Measurements from ENCODE around the gene RYR3.

The RYR3 gene

GRCh38 chr15:33473005-33473404, 162.2 kb downstream of the RYR3 start:
- Histone ChIP-seq H3K4me3 (ENCODE audit: severe bottlenecking) (no peak overlapping the region), H3K9me3 (ENCODE audit: severe bottlenecking) (no peaks in the 10 kb centered on the region), H3K27ac (ENCODE audit: poor library complexity, severe bottlenecking) (no peak overlapping the region), H3K4me1 (ENCODE audit: insufficient read depth, poor library complexity, severe bottlenecking) (no peaks in the 10 kb centered on the region), H3K27me3 (ENCODE audit: insufficient read depth, poor library complexity, severe bottlenecking) (no peaks in the 10 kb centered on the region), H3K36me3 (ENCODE audit: low read depth) (no peaks in the 10 kb centered on the region)
- TF ChIP-seq, protein P1, sequence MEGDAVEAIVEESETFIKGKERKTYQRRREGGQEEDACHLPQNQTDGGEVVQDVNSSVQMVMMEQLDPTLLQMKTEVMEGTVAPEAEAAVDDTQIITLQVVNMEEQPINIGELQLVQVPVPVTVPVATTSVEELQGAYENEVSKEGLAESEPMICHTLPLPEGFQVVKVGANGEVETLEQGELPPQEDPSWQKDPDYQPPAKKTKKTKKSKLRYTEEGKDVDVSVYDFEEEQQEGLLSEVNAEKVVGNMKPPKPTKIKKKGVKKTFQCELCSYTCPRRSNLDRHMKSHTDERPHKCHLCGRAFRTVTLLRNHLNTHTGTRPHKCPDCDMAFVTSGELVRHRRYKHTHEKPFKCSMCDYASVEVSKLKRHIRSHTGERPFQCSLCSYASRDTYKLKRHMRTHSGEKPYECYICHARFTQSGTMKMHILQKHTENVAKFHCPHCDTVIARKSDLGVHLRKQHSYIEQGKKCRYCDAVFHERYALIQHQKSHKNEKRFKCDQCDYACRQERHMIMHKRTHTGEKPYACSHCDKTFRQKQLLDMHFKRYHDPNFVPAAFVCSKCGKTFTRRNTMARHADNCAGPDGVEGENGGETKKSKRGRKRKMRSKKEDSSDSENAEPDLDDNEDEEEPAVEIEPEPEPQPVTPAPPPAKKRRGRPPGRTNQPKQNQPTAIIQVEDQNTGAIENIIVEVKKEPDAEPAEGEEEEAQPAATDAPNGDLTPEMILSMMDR (IDR thresholded peaks at IDR 0.05; ENCODE audit: poor library complexity, severe bottlenecking), result no peak
- ATAC-seq (ENCODE audit: low read depth), result peak; percentile 39; the same call in 1 of the 3 replicates
- DNase-seq (ENCODE audit: low spot score), result no peak

DNA sequence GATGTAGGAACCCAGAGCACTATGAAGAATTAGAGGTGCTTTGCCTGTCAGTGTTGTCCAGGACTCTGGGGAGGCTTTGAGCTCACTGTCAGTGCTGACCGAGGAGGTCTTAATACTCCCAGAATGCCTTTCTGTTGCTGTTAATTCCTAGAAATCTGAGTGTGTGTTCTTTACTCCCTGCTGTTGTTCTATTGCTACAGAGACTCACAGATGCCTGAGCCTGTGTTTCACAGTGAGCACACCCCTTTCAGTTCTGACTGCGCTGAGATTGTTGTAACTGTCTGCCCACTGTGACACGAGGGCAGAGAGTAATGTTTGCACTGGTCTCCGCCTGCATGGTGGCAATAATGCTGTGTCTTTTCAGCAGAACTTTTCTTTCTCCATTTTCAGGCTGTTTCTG, 162.9 kb downstream of the RYR3 start:
- Histone ChIP-seq H3K27me3 (ENCODE audit: insufficient read depth, poor library complexity, severe bottlenecking) (no peaks in the 10 kb centered on the region), H3K27ac (ENCODE audit: poor library complexity, severe bottlenecking) (no peak overlapping the region), H3K9me3 (ENCODE audit: severe bottlenecking) (no peaks in the 10 kb centered on the region), H3K36me3 (ENCODE audit: low read depth) (no peaks in the 10 kb centered on the region), H3K4me1 (ENCODE audit: insufficient read depth, poor library complexity, severe bottlenecking) (no peaks in the 10 kb centered on the region), H3K4me3 (ENCODE audit: severe bottlenecking) (no peak overlapping the region)
- ATAC-seq (ENCODE audit: low read depth) (no peak), DNase-seq (ENCODE audit: low spot score) (no peak)
- TF ChIP-seq, protein P1 (IDR thresholded peaks at IDR 0.05; ENCODE audit: poor library complexity, severe bottlenecking), result no peak

DNA sequence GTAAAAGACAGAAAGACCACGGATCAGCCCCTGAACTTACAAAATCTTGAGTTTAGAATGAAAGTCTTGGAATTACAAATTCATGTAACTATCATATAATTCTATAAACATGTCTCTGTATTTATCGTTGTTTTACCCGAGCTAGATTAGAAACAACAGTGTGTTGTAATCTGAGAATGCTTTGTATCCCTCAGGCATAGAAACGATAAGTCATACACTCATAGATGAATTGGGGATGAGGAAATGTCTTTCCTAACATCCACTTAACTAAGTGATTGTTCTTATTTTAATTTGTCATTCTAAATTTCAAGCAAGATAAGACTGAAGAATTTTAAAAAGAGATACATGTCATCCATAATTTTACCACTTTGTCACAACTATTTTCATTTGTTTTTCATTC, 165.3 kb downstream of the RYR3 start:
- H3K27ac ChIP-seq (ENCODE audit: poor library complexity, severe bottlenecking), result no peak overlapping the region
- DNase-seq (ENCODE audit: low spot score) (no peak), ATAC-seq (ENCODE audit: low read depth) (no peak)
- no peak overlapping the region for H3K4me3 ChIP-seq (ENCODE audit: severe bottlenecking)
- H3K27me3 ChIP-seq (ENCODE audit: insufficient read depth, poor library complexity, severe bottlenecking), result no peaks in the 10 kb centered on the region
- H3K36me3 ChIP-seq (ENCODE audit: low read depth), result no peaks in the 10 kb centered on the region
- TF ChIP-seq, protein P1 (IDR thresholded peaks at IDR 0.05; ENCODE audit: poor library complexity, severe bottlenecking), result no peak
- no peaks in the 10 kb centered on the region for H3K9me3 ChIP-seq (ENCODE audit: severe bottlenecking)
- H3K4me1 ChIP-seq (ENCODE audit: insufficient read depth, poor library complexity, severe bottlenecking), result no peaks in the 10 kb centered on the region

GRCh38 chr15:33476908-33477307, 166.1 kb downstream of the RYR3 start:
- Histone ChIP-seq H3K27me3 (ENCODE audit: insufficient read depth, poor library complexity, severe bottlenecking) (no peaks in the 10 kb centered on the region), H3K36me3 (ENCODE audit: low read depth) (no peaks in the 10 kb centered on the region), H3K27ac (ENCODE audit: poor library complexity, severe bottlenecking) (no peak overlapping the region), H3K4me1 (ENCODE audit: insufficient read depth, poor library complexity, severe bottlenecking) (no peaks in the 10 kb centered on the region), H3K9me3 (ENCODE audit: severe bottlenecking) (no peaks in the 10 kb centered on the region), H3K4me3 (ENCODE audit: severe bottlenecking) (no peak overlapping the region)
- DNase-seq (ENCODE audit: low spot score) (no peak), ATAC-seq (ENCODE audit: low read depth) (no peak)
- TF ChIP-seq, protein P1 (IDR thresholded peaks at IDR 0.05; ENCODE audit: poor library complexity, severe bottlenecking), result no peak

DNA sequence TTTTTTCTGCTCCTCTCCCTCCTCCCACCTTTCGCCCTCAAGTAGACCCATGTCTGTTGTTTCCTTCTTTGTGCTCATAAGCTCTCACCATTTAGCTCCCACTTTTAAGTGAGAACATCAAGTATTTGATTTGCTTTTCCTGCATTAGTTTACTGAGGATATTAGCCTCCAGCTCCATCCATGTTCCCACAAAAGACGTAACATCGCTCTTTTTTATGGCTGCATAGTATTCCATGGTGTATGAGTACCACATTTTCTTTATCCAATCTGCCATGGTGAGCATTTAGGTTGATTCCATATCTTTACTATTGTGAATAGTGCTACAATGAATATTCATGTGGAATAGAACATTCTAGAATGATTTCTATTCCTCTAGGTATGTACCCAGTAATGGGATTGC, 178.6 kb downstream of the RYR3 start:
- no peaks in the 10 kb centered on the region for H3K9me3 ChIP-seq (ENCODE audit: severe bottlenecking)
- H3K27ac ChIP-seq (ENCODE audit: poor library complexity, severe bottlenecking), result no peak overlapping the region
- DNase-seq (ENCODE audit: low spot score) (no peak), ATAC-seq (ENCODE audit: low read depth) (no peak)
- peaks cover 10% of the 10 kb centered on the region for H3K27me3 ChIP-seq (ENCODE audit: insufficient read depth, poor library complexity, severe bottlenecking)
- H3K4me1 ChIP-seq (ENCODE audit: insufficient read depth, poor library complexity, severe bottlenecking), result no peaks in the 10 kb centered on the region
- no peaks in the 10 kb centered on the region for H3K36me3 ChIP-seq (ENCODE audit: low read depth)
- H3K4me3 ChIP-seq (ENCODE audit: severe bottlenecking), result no peak overlapping the region
- TF ChIP-seq, protein P1 (IDR thresholded peaks at IDR 0.05; ENCODE audit: poor library complexity, severe bottlenecking), result no peak
